Fibroblast of the aortic adventitia (primary cell): ENCODE results near the gene STARD3NL. TPM values are rescaled to one million over a fixed set of nuclear protein-coding genes. Genes with fewer than 3 reads are reported as not detected.
"Not testable (repeated sequence)": the region's sequence is repeated elsewhere in the genome, so short reads cannot be mapped to it uniquely, and the experiment has no call there.

Experiments
- DNase-seq: peaks from one replicate; pipeline ENCODE4 v3.0.0-alpha.2; 2010; ENCODE audit warnings: low read depth
- H3K4me3 ChIP-seq: 2 replicates; pipeline ENCODE4 v1.5.1; 2011; ENCODE audit warnings: low read depth, mild to moderate bottlenecking, control low read depth, low read length, moderate library complexity
- total RNA-seq: library from RNA; depleted of rRNA; stranded (reverse); fragments of >200 nt; gene quantifications from 2 replicates; pipeline ENCODE4 v1.2.3, GENCODE V29; 2012; ENCODE audit warnings: low replicate concordance
- TF ChIP-seq, protein P1 (sequence below): IDR thresholded peaks from 2 replicates; pipeline ENCODE4 v1.5.1; 2011; ENCODE audit warnings: mild to moderate bottlenecking, low read length, control low read depth, inconsistent platforms; ENCODE audit not compliant: insufficient read depth

Gene STARD3NL
- total RNA-seq, 1 donor, result 72.3 TPM

DNA sequence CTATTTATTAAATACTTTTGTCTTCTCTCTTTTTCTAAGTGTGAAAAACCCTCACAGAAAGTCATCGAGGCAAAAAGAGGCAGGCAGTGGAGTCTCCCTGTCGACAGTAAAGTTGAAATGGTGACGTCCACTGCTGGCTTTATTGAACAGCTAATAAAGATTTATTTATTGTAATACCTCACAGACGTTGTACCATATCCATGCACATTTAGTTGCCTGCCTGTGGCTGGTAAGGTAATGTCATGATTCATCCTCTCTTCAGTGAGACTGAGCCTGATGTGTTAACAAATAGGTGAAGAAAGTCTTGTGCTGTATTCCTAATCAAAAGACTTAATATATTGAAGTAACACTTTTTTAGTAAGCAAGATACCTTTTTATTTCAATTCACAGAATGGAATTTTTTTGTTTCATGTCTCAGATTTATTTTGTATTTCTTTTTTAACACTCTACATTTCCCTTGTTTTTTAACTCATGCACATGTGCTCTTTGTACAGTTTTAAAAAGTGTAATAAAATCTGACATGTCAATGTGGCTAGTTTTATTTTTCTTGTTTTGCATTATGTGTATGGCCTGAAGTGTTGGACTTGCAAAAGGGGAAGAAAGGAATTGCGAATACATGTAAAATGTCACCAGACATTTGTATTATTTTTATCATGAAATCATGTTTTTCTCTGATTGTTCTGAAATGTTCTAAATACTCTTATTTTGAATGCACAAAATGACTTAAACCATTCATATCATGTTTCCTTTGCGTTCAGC lies 52.0 kb downstream of the STARD3NL start:
- no peak for DNase-seq
- TF ChIP-seq, protein P1, sequence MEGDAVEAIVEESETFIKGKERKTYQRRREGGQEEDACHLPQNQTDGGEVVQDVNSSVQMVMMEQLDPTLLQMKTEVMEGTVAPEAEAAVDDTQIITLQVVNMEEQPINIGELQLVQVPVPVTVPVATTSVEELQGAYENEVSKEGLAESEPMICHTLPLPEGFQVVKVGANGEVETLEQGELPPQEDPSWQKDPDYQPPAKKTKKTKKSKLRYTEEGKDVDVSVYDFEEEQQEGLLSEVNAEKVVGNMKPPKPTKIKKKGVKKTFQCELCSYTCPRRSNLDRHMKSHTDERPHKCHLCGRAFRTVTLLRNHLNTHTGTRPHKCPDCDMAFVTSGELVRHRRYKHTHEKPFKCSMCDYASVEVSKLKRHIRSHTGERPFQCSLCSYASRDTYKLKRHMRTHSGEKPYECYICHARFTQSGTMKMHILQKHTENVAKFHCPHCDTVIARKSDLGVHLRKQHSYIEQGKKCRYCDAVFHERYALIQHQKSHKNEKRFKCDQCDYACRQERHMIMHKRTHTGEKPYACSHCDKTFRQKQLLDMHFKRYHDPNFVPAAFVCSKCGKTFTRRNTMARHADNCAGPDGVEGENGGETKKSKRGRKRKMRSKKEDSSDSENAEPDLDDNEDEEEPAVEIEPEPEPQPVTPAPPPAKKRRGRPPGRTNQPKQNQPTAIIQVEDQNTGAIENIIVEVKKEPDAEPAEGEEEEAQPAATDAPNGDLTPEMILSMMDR, result no peak
- no peak overlapping the region for H3K4me3 ChIP-seq

DNA sequence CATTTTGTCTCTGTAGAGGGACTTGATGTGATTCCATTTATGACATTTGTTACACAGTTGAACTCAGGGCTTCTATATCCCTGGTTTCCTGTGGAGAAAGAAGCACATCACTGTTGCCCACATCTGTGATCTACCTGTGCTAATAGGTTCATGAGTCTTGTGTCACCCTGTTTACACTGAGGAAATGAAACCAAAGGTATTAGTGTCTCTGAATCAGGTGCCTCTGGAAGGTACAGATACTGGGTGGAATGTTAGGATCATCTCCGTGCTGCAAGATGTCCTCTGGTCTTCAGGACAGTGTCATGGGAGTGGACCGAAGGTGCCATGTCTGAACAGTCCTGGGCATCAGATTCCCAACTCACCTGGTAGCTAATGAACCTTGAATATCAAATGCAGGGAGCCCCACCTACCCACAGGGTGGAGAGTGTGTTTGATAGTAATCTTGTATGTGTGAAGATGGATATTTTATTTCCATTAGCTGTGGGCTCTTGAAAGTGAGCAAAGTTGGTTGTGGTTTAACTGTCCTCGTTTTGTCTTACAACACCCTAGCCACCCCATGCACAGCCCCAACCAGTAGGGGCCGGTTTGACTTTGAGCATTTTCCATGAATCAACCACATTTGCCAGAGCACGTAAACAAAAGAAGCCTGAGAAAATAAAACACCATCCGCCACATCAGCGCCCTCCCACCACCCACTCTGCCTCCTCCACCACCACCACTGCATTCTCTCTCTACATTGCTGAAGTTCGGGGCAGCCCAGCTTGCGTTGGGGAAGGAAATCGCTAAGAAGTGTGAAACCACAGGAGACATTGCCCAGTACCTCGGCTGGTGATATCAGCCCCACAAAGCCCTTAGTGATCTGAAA lies 54.7 kb downstream of the STARD3NL start:
- no peak for DNase-seq
- no peak overlapping the region for H3K4me3 ChIP-seq
- TF ChIP-seq, protein P1, result no peak

DNA sequence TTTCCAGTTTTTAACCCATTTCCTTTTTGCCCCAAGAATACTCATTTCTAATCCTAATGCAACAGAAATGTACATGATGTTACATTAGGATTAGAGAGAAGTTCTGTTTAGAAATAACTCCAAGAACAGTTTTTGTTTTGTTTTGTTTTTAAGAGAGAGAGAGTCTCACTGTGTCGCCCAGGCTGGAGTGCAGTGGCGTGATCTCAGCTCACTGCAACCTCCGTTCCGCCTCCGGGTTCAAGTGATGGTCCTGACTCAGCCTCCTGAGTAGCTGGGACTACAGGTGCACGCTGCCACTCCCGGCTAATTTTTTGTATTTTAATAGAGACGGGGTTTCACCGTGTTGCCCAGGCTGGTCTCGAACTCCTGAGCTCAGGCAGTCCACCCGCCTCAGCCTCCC lies 56.7 kb downstream of the STARD3NL start:
- DNase-seq, H3K4me3 ChIP-seq: not testable (repeated sequence)

DNA sequence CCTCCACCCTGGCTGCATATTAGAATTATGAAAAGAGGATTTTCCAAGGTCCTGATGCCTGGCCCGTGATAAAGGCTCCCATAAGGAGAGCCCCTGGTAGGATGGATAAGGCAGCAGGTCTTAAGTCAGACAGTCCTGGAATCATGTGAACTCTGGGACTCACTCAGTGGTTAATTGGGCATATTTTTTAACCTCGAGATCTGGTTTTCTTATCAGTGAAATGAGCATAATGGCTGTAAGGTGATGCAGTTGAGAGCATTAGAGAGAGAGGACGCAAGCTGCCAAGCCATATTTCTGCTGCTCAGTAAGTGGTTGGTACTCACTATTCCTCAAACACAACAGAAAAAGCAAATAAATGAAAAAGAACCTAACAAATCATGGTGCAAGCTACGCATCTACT lies 57.6 kb downstream of the STARD3NL start:
- TF ChIP-seq, protein P1, result no peak
- DNase-seq, result no peak

DNA sequence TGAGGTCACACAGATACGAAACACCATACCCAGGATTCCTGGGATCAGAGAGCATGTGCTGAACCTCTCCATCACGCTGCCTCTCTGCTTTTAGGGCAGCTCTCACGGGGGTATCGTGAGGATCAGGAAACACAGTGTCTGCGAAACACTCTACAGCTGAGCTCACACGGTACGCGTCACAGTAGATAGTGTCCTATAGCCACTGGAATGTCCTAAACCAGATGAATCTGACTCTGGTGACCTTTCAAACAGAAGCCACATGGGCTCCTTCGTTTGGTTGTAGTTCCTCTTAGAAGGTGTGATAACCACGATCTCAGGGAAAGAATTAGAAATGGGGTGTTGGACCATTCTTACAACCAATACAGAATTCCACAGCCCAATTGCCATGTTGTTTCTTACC lies 61.1 kb downstream of the STARD3NL start:
- DNase-seq, result not testable (repeated sequence)

More for the DNA sequence above, 57.6 kb downstream of the STARD3NL start:
- no peak overlapping the region for H3K4me3 ChIP-seq

DNA sequence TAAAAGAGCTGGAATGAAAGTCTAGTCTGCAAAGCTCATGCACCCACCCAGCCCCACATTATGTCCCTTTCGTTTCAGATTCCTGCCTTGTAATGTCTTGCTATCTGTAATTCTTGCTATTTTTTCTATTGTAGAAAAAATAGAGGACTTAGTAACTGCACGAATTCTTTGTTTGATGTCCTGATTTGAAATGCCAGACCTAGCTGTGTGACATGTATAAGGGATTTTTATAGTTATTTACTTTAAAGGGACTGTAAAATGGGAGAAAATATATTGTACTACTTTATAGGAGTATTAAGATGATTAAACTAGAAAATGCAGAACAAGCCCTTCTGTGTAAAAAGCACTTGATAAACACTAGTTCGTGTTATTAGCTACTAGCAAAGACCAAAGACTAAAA lies 63.0 kb downstream of the STARD3NL start:
- TF ChIP-seq, protein P1, result no peak
- no peak overlapping the region for H3K4me3 ChIP-seq
- DNase-seq, result no peak

More for the DNA sequence above, 61.1 kb downstream of the STARD3NL start:
- not testable (repeated sequence) for H3K4me3 ChIP-seq

DNA sequence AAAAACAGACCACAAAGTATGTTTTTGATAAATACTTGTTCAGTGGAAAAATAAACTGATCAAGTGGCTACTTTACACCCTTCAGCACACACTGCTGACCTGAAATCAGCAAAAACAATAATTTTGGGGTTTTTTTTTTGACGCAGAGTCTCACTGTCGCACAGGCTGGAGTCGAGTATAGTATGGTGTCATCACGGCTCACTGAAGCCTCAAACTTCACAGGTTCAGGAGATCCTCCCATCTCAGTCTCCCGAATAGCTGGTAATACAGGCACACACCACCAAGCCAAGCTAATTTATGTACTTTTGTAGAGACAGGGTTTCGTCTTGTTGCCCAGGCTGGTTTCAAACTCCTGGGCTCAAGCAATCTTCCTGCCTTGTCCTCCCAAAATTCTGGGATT lies 64.8 kb downstream of the STARD3NL start:
- H3K4me3 ChIP-seq, result no peak overlapping the region
- no peak for DNase-seq
- TF ChIP-seq, protein P1, result no peak

DNA sequence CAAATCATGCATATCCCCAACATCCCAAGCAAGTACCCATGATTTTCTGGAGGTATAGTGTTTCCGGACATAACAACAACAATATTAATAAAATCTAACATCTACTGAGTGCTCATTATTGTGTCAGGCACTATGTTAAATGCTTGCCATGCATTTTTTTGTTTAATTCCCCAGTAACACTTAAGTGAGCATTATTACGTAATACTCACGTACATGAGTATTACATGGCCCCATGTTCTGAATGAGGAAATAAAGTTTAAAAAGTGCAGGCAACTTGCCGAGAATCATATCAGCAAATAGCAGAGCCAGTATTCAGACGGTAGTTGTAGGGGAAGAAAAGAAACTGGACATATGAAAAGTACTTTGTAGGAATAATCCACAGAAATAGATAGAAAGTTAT lies 65.3 kb downstream of the STARD3NL start:
- H3K4me3 ChIP-seq, result not testable (repeated sequence)
- peak; percentile 6 for DNase-seq
